Breast epithelium (tissue), 4 donors: ENCODE measurements around the gene ATP8A1. TPM values are rescaled to one million over a fixed set of nuclear protein-coding genes. Genes with fewer than 3 reads are reported as not detected.
"Not testable (repeated sequence)": the region's sequence is repeated elsewhere in the genome, so short reads cannot be mapped to it uniquely, and the experiment has no call there.

ENCODE experiments used
- DNase-seq, 2 donors: peaks; one replicate each; pipeline ENCODE4 v3.0.0-alpha.2; 2019; ENCODE audit warnings: low spot score in 2 of 2
- H3K27ac ChIP-seq, 2 donors: fragments of 200-600 bp; sonication (generic) in 1 of 2; one replicate each; pipeline ENCODE4 v1.5.1; 2016 to 2019; ENCODE audit warnings: mild to moderate bottlenecking in 1 of 2
- H3K27me3 ChIP-seq, 2 donors: fragments of 200-600 bp; sonication (generic) in 1 of 2; one replicate each; pipeline versions ENCODE4 v1.5.1 to v1.6.0; 2017 to 2019; ENCODE audit warnings: control low read depth in 1 of 2, mild to moderate bottlenecking in 1 of 2
- H3K36me3 ChIP-seq: fragments of 200-600 bp; one replicate; pipeline ENCODE4 v1.5.1; 2019
- H3K4me1 ChIP-seq, 2 donors: fragments of 200-600 bp; sonication (generic); one replicate each; pipeline ENCODE4 v1.5.1; 2016 to 2019; ENCODE audit warnings: control low read depth in 1 of 2
- H3K4me3 ChIP-seq, 3 donors: fragments of 200-600 bp; sonication (generic); 1 replicate in 2 of 3; 2 replicates in 1 of 3; pipeline ENCODE4 v1.5.1; 2016 to 2019; ENCODE audit warnings: mild to moderate bottlenecking in 3 of 3, moderate library complexity in 2 of 3
- H3K9me3 ChIP-seq, 2 donors: fragments of 200-600 bp; sonication (generic) in 1 of 2; one replicate each; pipeline ENCODE4 v1.5.1; 2016 to 2019; ENCODE audit warnings: control low read depth in 1 of 2
- CTCF ChIP-seq, 3 donors: fragments of 450-650 bp; IDR thresholded peaks; one replicate each; pipeline ENCODE4 v1.5.1; 2016 to 2017; ENCODE audit warnings: antibody characterized with exemption in 3 of 3, mild to moderate bottlenecking in 3 of 3, moderate library complexity in 3 of 3
- POLR2A ChIP-seq: fragments of 450-650 bp; IDR thresholded peaks from one replicate; pipeline ENCODE4 v1.6.1; 2016; ENCODE audit warnings: antibody characterized with exemption, mild to moderate bottlenecking, moderate library complexity
- POLR2AphosphoS5 ChIP-seq, 3 donors: sonication (generic); formaldehyde crosslinking; IDR thresholded peaks; one replicate each; pipeline ENCODE4 v1.6.1; 2017; ENCODE audit warnings: antibody characterized with exemption in 3 of 3
- intact Hi-C: fragments of 100-400 bp; cut with DNase I; formaldehyde crosslinking; loops from one replicate; pipeline ENCODE4 v1.15.1; 2023; ENCODE audit warnings: low total_unique reads
- total RNA-seq, 3 donors: library from RNA; depleted of rRNA; stranded (reverse); fragments of >200 nt; gene quantifications; one replicate each; pipeline ENCODE4 v1.1.0, GENCODE V29; 2016

Gene ATP8A1
- total RNA-seq, 3 donors from 2014 or later: 12.2 to 17.0 (median 14.8) TPM

- no peak for DNase-seq
- no peaks in the 10 kb centered on the region for H3K9me3 ChIP-seq
- H3K27ac ChIP-seq: no peak overlapping the region
- H3K4me1 ChIP-seq: no peaks in the 10 kb centered on the region
- no peak overlapping the region for H3K4me3 ChIP-seq
- H3K27me3 ChIP-seq: no peaks in the 10 kb centered on the region
- intact Hi-C loops: no loop called here
- no peaks in the 10 kb centered on the region for H3K36me3 ChIP-seq
- TF ChIP-seq CTCF (IDR thresholded peaks at IDR 0.05) (no peak), POLR2AphosphoS5 (IDR thresholded peaks at IDR 0.05) (no peak), POLR2A (no peak)
Observed at GRCh38 chr4:42466273-42466844, 190.5 kb downstream of the ATP8A1 start.

GRCh38 chr4:42464550-42465094 is 192.3 kb downstream of the ATP8A1 start:
- Histone ChIP-seq H3K36me3 (no peaks in the 10 kb centered on the region), H3K4me1 (no peaks in the 10 kb centered on the region), H3K4me3 (no peak overlapping the region), H3K9me3 (no peaks in the 10 kb centered on the region), H3K27me3 (no peaks in the 10 kb centered on the region), H3K27ac (no peak overlapping the region)
- TF ChIP-seq POLR2AphosphoS5 (IDR thresholded peaks at IDR 0.05) (no peak), POLR2A (no peak), CTCF (IDR thresholded peaks at IDR 0.05) (no peak)
- intact Hi-C loops: no loop called here
- no peak for DNase-seq

GRCh38 chr4:42461216-42461615 is 195.7 kb downstream of the ATP8A1 start:
- H3K4me1 ChIP-seq, H3K27ac ChIP-seq, DNase-seq, H3K4me3 ChIP-seq, H3K36me3 ChIP-seq, H3K9me3 ChIP-seq, intact Hi-C loops, H3K27me3 ChIP-seq: not testable (repeated sequence)

- no peak for DNase-seq
- TF ChIP-seq CTCF (IDR thresholded peaks at IDR 0.05) (no peak), POLR2AphosphoS5 (IDR thresholded peaks at IDR 0.05) (no peak), POLR2A (no peak)
- H3K4me3 ChIP-seq: no peak overlapping the region
- no peak overlapping the region for H3K27ac ChIP-seq
- no peaks in the 10 kb centered on the region for H3K36me3 ChIP-seq
- H3K4me1 ChIP-seq: no peaks in the 10 kb centered on the region
- no peaks in the 10 kb centered on the region for H3K9me3 ChIP-seq
- H3K27me3 ChIP-seq: no peaks in the 10 kb centered on the region
- intact Hi-C loops: no loop called here
Observed at GRCh38 chr4:42460043-42460442, 196.9 kb downstream of the ATP8A1 start.

GRCh38 chr4:42458657-42459056 is 198.2 kb downstream of the ATP8A1 start:
- TF ChIP-seq POLR2AphosphoS5 (IDR thresholded peaks at IDR 0.05): no peak
- TF ChIP-seq CTCF (IDR thresholded peaks at IDR 0.05): no peak
- TF ChIP-seq POLR2A: no peak
- Histone ChIP-seq H3K9me3 (no peaks in the 10 kb centered on the region), H3K27me3 (no peaks in the 10 kb centered on the region), H3K27ac (no peak overlapping the region), H3K4me1 (no peaks in the 10 kb centered on the region), H3K4me3 (no peak overlapping the region), H3K36me3 (no peaks in the 10 kb centered on the region)
- no peak for DNase-seq
- intact Hi-C loops: no loop called here
